ENCODE measurements around the gene TNFRSF8.

- TF ChIP-seq ZSCAN21 (CRISPR knock-in tag; IDR thresholded peaks at IDR 0.05; ENCODE audit: borderline replicate concordance) (no peak), ZNF766 (CRISPR knock-in tag; IDR thresholded peaks at IDR 0.05; ENCODE audit: borderline replicate concordance) (no peak), ZNF550 (CRISPR knock-in tag; IDR thresholded peaks at IDR 0.05; ENCODE audit: borderline replicate concordance) (no peak), HNF4G (IDR thresholded peaks at IDR 0.05; ENCODE audit: borderline replicate concordance, low read depth, low read length) (no peak), HNF4G (CRISPR knock-in tag; IDR thresholded peaks at IDR 0.05; ENCODE audit: borderline replicate concordance, low read depth) (no peak), CTCF (CRISPR knock-in tag; IDR thresholded peaks at IDR 0.05) (peak; percentile 15; the same call in 1 of the 2 replicates), ZNF263 (CRISPR knock-in tag; IDR thresholded peaks at IDR 0.05) (no peak), ZC3H4 (CRISPR knock-in tag; IDR thresholded peaks at IDR 0.05; ENCODE audit: borderline replicate concordance) (no peak), ZKSCAN1 (IDR thresholded peaks at IDR 0.05; ENCODE audit: low read length) (no peak), POLR2AphosphoS5 (IDR thresholded peaks at IDR 0.05; ENCODE audit: low read depth, low read length) (no peak), ZNF747 (CRISPR knock-in tag; IDR thresholded peaks at IDR 0.05; ENCODE audit: borderline replicate concordance) (no peak), MXI1 (IDR thresholded peaks at IDR 0.05; ENCODE audit: borderline replicate concordance, low read depth, low read length) (no peak)
These were observed 48.7 kb upstream of the TNFRSF8 start for GRCh38 chr1:12014141-12014991.
